ENCODE results near the gene GPR143. TPM values are rescaled to one million over a fixed set of nuclear protein-coding genes. Genes with fewer than 3 reads are reported as not detected.

GPR143 gene
- total RNA-seq, 3 donors from 2014 or later (not counting 1 experiment from before 2014, with no cell fraction given): not detected

DNA sequence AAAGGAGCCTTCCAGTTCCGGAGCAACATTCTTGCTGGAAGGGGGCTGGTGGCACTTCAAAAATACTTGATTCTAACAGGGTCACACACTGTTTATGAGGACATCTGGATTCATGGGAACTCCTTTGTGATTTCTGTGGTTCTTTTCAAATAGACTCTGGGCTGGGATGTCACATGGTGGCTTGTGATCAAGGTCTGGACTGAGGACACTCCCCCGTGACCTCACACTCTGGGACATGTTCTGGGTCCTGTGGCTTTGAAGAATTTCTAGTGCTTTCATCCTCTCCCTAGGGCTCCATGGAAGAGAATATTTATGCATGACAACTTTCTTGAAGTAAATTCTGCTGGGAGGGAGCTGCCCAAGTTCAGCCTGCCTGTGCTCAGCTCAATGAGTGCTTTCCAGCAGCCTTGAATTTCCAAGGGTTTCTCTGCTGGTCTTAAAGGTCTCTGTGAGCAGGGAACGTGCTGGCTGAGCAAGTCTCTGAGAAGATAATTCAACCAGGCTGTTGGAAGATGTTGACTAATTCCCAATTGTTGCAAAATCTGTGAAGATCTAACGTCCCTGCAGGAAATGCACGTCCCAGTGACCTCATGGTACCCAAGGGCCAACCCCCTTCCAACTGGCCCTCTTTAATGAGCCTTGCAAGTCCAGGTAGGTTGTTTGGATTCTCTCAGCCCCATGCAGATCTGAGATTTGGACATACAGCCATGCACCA, 36.3 kb downstream of the GPR143 start:
- Mint-ChIP-seq H3K36me3 (no peaks in the 10 kb centered on the region), H3K27me3 (ENCODE audit: low read depth in 2 of 2) (peaks cover 0 to 3% of the 10 kb centered on the region in 2 donors), H3K4me3 (no peak overlapping the region), H3K4me1 (no peaks in the 10 kb centered on the region), H3K27ac (no peak overlapping the region), H3K9me3 (peaks cover 0 to 4% of the 10 kb centered on the region in 2 donors)
- H3K36me3 ChIP-seq (ENCODE audit: control insufficient read depth, insufficient read depth, low read length): no peaks in the 10 kb centered on the region
- TF ChIP-seq, protein P1, sequence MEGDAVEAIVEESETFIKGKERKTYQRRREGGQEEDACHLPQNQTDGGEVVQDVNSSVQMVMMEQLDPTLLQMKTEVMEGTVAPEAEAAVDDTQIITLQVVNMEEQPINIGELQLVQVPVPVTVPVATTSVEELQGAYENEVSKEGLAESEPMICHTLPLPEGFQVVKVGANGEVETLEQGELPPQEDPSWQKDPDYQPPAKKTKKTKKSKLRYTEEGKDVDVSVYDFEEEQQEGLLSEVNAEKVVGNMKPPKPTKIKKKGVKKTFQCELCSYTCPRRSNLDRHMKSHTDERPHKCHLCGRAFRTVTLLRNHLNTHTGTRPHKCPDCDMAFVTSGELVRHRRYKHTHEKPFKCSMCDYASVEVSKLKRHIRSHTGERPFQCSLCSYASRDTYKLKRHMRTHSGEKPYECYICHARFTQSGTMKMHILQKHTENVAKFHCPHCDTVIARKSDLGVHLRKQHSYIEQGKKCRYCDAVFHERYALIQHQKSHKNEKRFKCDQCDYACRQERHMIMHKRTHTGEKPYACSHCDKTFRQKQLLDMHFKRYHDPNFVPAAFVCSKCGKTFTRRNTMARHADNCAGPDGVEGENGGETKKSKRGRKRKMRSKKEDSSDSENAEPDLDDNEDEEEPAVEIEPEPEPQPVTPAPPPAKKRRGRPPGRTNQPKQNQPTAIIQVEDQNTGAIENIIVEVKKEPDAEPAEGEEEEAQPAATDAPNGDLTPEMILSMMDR (IDR thresholded peaks at IDR 0.05): no peak
- no peak for DNase-seq
- no peaks in the 10 kb centered on the region for H3K27me3 ChIP-seq (ENCODE audit: control insufficient read depth, insufficient read depth, low read length)
- no peak for ATAC-seq
- intact Hi-C loops (cut with micrococcal nuclease): no loop called here
- WGBS (ENCODE audit: insufficient coverage): 84% methylated on average over 5 of the region's 5 CpGs
- no peak overlapping the region for H3K27ac ChIP-seq (ENCODE audit: low read length)
- H3K4me3 ChIP-seq (ENCODE audit: low read length): no peak overlapping the region
- H3K9me3 ChIP-seq (ENCODE audit: control insufficient read depth, insufficient read depth, low read length): peaks cover 7% of the 10 kb centered on the region
- H3K4me1 ChIP-seq (ENCODE audit: control insufficient read depth, insufficient read depth, low read length): no peaks in the 10 kb centered on the region

DNA sequence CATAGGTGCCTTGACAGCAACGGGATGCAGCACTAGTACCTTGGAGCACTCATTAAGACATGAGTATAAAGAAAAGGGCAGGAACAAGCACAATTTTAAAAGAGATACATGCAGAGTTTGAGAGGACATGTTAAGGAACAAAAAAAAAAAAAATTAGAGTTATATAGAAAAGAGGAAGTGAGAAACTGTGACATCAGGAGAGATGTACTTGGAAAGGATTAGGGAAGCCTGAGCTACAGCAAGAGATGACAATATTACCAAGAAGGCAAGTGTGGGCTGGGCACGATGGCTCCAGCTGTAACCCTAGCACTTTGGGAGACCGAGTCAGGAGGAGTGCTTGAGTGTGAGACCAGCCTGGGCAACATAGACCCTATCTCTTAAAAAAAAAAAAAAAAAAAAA, 37.4 kb downstream of the GPR143 start:
- ATAC-seq: no peak
- intact Hi-C loops (cut with micrococcal nuclease): no loop called here
- 94% methylated on average over 1 of the region's 3 CpGs for WGBS (ENCODE audit: insufficient coverage)
- H3K27me3 ChIP-seq (ENCODE audit: control insufficient read depth, insufficient read depth, low read length): no peaks in the 10 kb centered on the region
- H3K4me1 Mint-ChIP-seq: no peaks in the 10 kb centered on the region
- H3K27ac Mint-ChIP-seq: no peak overlapping the region
- peaks cover 7% of the 10 kb centered on the region for H3K9me3 ChIP-seq (ENCODE audit: control insufficient read depth, insufficient read depth, low read length)
- peaks cover 0 to 4% of the 10 kb centered on the region in 2 donors for H3K9me3 Mint-ChIP-seq
- no peaks in the 10 kb centered on the region for H3K4me1 ChIP-seq (ENCODE audit: control insufficient read depth, insufficient read depth, low read length)
- H3K27ac ChIP-seq (ENCODE audit: low read length): no peak overlapping the region
- DNase-seq: no peak
- no peaks in the 10 kb centered on the region for H3K36me3 ChIP-seq (ENCODE audit: control insufficient read depth, insufficient read depth, low read length)
- H3K27me3 Mint-ChIP-seq (ENCODE audit: low read depth in 2 of 2): peaks cover 0 to 3% of the 10 kb centered on the region in 2 donors
- TF ChIP-seq, protein P1 (IDR thresholded peaks at IDR 0.05): no peak
- H3K36me3 Mint-ChIP-seq: no peaks in the 10 kb centered on the region
- no peak overlapping the region for H3K4me3 ChIP-seq (ENCODE audit: low read length)
- H3K4me3 Mint-ChIP-seq: no peak overlapping the region

DNA sequence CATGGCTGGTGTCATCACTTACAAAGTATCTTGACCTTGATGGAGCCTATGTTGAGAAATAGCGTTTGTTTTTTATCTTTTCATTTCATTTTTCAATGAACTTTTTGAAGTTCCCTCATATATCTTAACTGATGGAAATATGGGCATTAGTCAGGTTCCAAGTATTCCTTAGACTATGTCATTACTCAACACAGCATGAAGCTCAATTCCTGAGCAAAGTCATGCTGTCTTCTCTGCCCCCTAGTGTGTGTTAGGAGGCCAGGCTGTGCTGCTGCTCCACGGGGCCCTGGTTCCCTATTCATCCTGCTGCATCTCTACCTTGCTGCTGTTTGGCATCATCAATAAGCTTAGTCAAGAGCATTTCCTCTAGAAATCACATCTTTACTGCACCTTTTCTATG, 40.9 kb downstream of the GPR143 start:
- H3K9me3 Mint-ChIP-seq: peaks cover 3 to 4% of the 10 kb centered on the region in 2 donors

More for the DNA sequence above, 40.9 kb downstream of the GPR143 start:
- ATAC-seq: no peak
- no peak for DNase-seq
- Histone ChIP-seq H3K27me3 (ENCODE audit: control insufficient read depth, insufficient read depth, low read length) (no peaks in the 10 kb centered on the region), H3K4me3 (ENCODE audit: low read length) (no peak overlapping the region), H3K36me3 (ENCODE audit: control insufficient read depth, insufficient read depth, low read length) (no peaks in the 10 kb centered on the region), H3K9me3 (ENCODE audit: control insufficient read depth, insufficient read depth, low read length) (peaks cover 12% of the 10 kb centered on the region), H3K27ac (ENCODE audit: low read length) (no peak overlapping the region), H3K4me1 (ENCODE audit: control insufficient read depth, insufficient read depth, low read length) (no peaks in the 10 kb centered on the region)
- TF ChIP-seq, protein P1 (IDR thresholded peaks at IDR 0.05): no peak
- no peaks in the 10 kb centered on the region for H3K4me1 Mint-ChIP-seq
- no peak overlapping the region for H3K27ac Mint-ChIP-seq
- 100% methylated on average over 1 of the region's 2 CpGs for WGBS (ENCODE audit: insufficient coverage)
- H3K27me3 Mint-ChIP-seq (ENCODE audit: low read depth in 2 of 2): peaks cover 0 to 3% of the 10 kb centered on the region in 2 donors
- H3K36me3 Mint-ChIP-seq: peaks cover 11% of the 10 kb centered on the region
- intact Hi-C loops (cut with micrococcal nuclease): no loop called here
- no peak overlapping the region for H3K4me3 Mint-ChIP-seq
